ENCODE results near the gene NTM. TPM values are rescaled to one million over a fixed set of nuclear protein-coding genes. Genes with fewer than 3 reads are reported as not detected.

Gene NTM
- polyA plus RNA-seq, 1 donor from 2014 or later, result not detected

DNA sequence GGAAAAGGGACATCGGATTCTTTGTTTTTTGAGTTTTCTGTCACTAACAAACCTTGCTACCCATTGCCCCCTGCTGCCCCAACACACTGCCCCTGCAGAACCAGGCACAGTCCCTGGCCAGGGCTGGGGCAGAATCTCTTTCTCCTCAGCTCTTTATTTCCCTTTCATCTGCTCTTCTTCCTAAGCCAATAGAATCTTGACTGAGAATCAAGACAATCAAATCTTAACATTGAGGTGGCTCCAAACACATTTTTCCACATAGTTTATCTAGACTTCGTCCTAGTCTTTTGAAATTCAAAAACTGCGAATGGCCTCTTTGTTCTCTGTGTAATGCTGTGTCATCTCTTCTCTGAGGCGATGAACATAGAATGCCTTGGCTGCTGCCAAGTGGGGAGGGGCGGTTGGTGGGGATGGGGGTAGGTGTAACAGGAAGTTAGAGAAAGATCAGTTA, 16.1 kb upstream of the NTM start:
- Mint-ChIP-seq H3K27me3 (no peaks in the 10 kb centered on the region), H3K9me3 (peaks cover 0 to 12% (median 3%) of the 10 kb centered on the region in 3 donors), H3K27ac (peak overlapping the region in 1 of 3 donors; percentile 72), H3K4me1 (no peaks in the 10 kb centered on the region), H3K4me3 (no peak overlapping the region), H3K36me3 (no peaks in the 10 kb centered on the region)

DNA sequence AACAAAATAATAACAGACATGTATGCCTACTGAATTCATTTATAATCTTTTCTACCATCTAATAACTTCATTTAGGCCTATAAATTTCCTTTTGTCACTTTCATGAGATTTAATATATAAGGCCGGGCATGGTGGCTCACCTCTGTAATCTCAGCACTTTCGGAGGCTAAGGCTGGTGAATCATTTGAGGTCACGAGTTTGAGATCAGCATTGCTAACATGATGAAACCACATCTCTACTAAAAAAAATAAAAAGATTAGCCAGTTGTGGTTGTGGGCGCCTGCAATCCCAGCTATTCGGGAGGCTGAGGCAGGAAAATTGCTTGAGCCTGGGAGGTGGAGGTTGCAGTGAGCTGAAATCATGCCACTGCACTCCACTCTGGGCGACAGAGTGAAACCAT, 14.2 kb upstream of the NTM start:
- H3K27me3 Mint-ChIP-seq, result peaks cover 3% of the 10 kb centered on the region
- no peak overlapping the region for H3K27ac Mint-ChIP-seq
- H3K4me1 Mint-ChIP-seq, result no peaks in the 10 kb centered on the region
- no peaks in the 10 kb centered on the region for H3K36me3 Mint-ChIP-seq
- no peak overlapping the region for H3K4me3 Mint-ChIP-seq
- peaks cover 0 to 12% (median 3%) of the 10 kb centered on the region in 3 donors for H3K9me3 Mint-ChIP-seq

DNA sequence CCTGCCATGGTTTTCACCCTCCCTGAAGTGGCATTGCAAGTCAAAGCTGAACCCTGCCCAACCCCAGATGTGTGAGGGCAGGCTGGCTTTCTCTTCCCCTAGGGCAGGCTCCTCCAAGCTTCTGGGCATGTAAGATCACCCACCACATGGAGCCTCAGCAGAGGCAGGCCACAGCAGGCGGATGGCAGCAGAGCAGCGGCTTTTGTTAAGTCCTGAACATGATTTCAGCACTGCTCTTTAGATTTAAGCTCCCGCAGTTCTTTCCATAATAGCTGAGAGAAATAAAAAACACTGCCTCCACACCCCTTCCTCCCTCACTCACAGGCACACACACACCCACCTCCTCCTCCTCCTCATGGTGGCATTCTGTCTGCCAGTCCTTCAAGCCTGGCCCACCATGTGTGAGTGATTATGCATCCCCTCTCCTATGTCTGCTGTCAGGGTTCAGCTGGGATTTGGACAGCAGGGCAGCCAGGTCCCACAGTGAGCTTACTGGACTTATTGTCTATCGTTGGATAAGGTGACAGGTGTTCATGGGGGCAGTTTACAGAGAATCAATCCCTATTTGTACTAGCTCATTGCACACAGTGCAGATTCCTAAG, 5.0 kb upstream of the NTM start:
- H3K9me3 Mint-ChIP-seq, result peaks cover 0 to 2% (median 0%) of the 10 kb centered on the region in 3 donors
- peaks cover 10% of the 10 kb centered on the region for H3K27me3 Mint-ChIP-seq
- H3K4me3 Mint-ChIP-seq, result no peak overlapping the region
- no peak overlapping the region for H3K27ac Mint-ChIP-seq
- H3K4me1 Mint-ChIP-seq, result no peaks in the 10 kb centered on the region
- no peaks in the 10 kb centered on the region for H3K36me3 Mint-ChIP-seq

DNA sequence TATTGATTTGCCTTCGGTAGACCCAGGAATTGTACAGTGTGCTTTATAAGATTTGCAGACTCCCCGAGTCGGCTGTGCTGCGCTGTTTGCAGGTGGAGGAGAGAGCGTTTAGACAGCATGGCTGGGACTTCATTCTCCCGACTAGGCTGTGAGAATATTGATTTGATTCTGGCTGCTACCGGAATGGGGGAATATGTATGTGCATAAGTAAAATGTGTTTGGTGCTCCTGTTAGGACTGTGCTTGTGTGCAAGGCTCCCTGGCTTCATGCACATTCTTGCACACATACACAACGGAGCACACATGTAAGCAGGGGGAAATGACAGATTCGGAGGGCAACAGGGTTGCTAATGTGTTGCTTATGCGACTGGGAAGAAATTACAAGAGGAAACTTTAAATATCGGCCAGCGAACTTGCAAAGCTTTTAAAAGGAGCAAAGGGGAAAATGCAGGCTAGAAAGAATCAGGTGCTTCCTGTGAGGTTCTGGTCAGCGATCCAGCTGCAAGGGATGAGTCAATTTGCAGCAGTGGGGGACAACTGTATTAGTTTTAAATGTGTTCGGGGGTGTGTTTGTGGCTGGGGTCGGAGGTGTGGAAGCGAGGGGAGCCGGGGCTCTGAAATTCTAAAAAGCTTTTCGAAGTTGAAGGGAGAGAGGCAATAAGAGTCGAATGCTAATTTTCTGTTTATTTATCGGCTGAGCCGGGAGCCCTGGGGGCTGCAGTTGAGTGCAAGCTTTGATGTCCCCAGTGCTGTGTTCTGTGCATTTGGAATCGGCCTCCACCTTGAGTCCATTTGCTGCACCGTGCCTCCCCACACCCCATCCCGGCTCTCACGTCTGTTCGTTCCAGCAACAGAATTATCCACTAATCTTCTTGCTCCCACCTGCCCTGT, 731 bp downstream of the NTM start:
- H3K4me1 Mint-ChIP-seq, result peaks cover under 1 to 3% (median 3%) of the 10 kb centered on the region in 3 donors
- H3K27ac Mint-ChIP-seq, result no peak overlapping the region
- no peak overlapping the region for H3K4me3 Mint-ChIP-seq
- H3K27me3 Mint-ChIP-seq, result peaks cover 5% of the 10 kb centered on the region
- H3K36me3 Mint-ChIP-seq, result no peaks in the 10 kb centered on the region
- peaks cover 0 to 2% (median 0%) of the 10 kb centered on the region in 3 donors for H3K9me3 Mint-ChIP-seq

- Mint-ChIP-seq H3K4me3 (no peak overlapping the region), H3K27me3 (peaks cover 5% of the 10 kb centered on the region), H3K27ac (no peak overlapping the region), H3K9me3 (peaks cover 0 to 2% (median 0%) of the 10 kb centered on the region in 3 donors), H3K36me3 (no peaks in the 10 kb centered on the region), H3K4me1 (peaks cover 3 to 7% (median 3%) of the 10 kb centered on the region in 3 donors)
These were observed 1.3 kb downstream of the NTM start for GRCh38 chr11:131371791-131372104.

- no peaks in the 10 kb centered on the region for H3K36me3 Mint-ChIP-seq
- H3K4me3 Mint-ChIP-seq, result no peak overlapping the region
- peaks cover 3 to 7% (median 3%) of the 10 kb centered on the region in 3 donors for H3K4me1 Mint-ChIP-seq
- no peak overlapping the region for H3K27ac Mint-ChIP-seq
- peaks cover 5% of the 10 kb centered on the region for H3K27me3 Mint-ChIP-seq
- peaks cover 0 to under 1% (median 0%) of the 10 kb centered on the region in 3 donors for H3K9me3 Mint-ChIP-seq
These were observed 2.0 kb downstream of the NTM start for GRCh38 chr11:131372234-131372962.

GRCh38 chr11:131373095-131373725, 2.8 kb downstream of the NTM start:
- Mint-ChIP-seq H3K36me3 (no peaks in the 10 kb centered on the region), H3K4me1 (peaks cover 3 to 7% (median 5%) of the 10 kb centered on the region in 3 donors), H3K27me3 (peaks cover 3% of the 10 kb centered on the region), H3K4me3 (no peak overlapping the region), H3K27ac (no peak overlapping the region), H3K9me3 (no peaks in the 10 kb centered on the region)

GRCh38 chr11:131373756-131374155, 3.3 kb downstream of the NTM start:
- Mint-ChIP-seq H3K36me3 (no peaks in the 10 kb centered on the region), H3K4me3 (no peak overlapping the region), H3K4me1 (peaks cover 3 to 7% (median 6%) of the 10 kb centered on the region in 3 donors), H3K9me3 (no peaks in the 10 kb centered on the region), H3K27me3 (peaks cover 2% of the 10 kb centered on the region), H3K27ac (no peak overlapping the region)

DNA sequence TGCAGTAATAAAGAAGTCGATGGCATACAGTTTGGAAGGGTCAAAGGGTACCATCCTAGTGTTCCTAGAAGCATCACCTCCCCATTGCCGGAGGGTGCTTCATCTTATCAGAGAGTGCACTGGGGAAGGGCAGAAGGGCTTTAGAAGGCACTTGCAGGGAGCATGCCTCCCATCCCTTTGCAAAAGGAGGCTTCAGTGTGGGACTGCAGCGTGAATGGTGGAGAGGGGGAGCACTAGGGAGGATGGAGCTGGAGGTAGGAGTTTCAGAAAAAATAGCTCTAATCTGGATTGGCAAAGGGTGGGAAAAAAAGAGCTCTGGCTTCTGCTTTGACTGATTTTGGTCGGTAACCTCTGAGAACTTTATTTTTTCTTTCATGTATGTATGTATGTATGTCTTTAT, 5.0 kb downstream of the NTM start:
- Mint-ChIP-seq H3K9me3 (no peaks in the 10 kb centered on the region), H3K27me3 (peaks cover 2% of the 10 kb centered on the region), H3K27ac (no peak overlapping the region), H3K36me3 (no peaks in the 10 kb centered on the region), H3K4me1 (peaks cover 3 to 8% (median 7%) of the 10 kb centered on the region in 3 donors), H3K4me3 (peak overlapping the region in 1 of 4 donors; percentile 62)

DNA sequence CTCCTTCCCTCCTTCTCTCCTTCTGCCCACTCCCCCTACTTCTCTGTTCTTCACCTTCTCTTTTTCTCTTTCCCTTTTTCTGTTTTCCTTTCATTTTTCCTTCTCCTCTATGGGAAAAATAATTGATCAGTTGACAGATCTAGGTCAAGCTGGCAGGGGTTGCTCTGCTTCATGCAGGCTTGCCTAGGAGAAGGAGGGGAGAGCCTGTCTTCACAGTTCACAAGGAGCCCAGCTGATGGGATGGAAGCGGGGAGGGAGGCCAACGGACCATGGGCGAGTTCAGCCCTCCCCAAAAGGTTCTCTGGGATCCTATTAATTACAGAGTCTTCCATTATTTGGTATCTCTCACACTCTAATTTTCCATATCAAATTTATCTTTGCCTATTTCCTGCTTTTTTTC, 5.5 kb downstream of the NTM start:
- Mint-ChIP-seq H3K27me3 (peaks cover 2% of the 10 kb centered on the region), H3K9me3 (no peaks in the 10 kb centered on the region), H3K27ac (peak overlapping the region in 1 of 3 donors; percentile 7), H3K4me3 (peak overlapping the region in 1 of 4 donors; percentile 30), H3K4me1 (peaks cover 3 to 8% (median 7%) of the 10 kb centered on the region in 3 donors), H3K36me3 (no peaks in the 10 kb centered on the region)

- Mint-ChIP-seq H3K36me3 (no peaks in the 10 kb centered on the region), H3K4me1 (peaks cover 3 to 8% (median 7%) of the 10 kb centered on the region in 3 donors), H3K27ac (no peak overlapping the region), H3K27me3 (peaks cover 2% of the 10 kb centered on the region), H3K4me3 (peak overlapping the region in 1 of 4 donors; percentile 83), H3K9me3 (peaks cover 0 to 2% (median 0%) of the 10 kb centered on the region in 3 donors)
These were observed 8.5 kb downstream of the NTM start for GRCh38 chr11:131378931-131379330.

DNA sequence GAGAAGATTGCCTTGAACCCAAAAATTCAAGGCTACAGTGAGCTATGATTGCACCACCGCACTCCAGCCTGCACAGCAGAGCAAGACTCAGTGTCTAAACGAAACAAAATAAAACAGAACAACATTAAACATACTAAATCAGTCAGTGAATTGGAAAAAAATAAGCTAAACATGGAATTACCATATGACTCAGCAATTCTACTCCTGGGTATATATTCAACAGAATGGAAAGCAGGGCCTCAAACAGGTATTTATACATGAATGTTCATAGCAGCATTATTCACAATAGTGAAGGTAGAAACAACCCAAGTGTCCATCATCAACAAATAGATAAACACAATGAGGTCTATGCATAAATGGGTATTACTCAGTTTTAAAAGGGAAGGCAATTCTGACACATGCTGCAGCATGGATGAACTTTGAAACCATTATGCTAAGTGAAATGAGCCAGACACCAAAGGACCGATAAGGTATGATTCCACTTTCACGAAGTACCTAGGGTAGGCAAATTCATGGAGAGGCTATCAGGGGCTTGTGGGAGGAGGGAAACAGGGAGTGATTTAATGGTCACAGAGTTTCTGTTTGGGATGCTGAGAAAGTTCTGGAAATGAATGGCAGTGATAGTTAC, 15.5 kb downstream of the NTM start:
- Mint-ChIP-seq H3K9me3 (peaks cover 0 to 7% (median 0%) of the 10 kb centered on the region in 3 donors), H3K4me3 (no peak overlapping the region), H3K27ac (no peak overlapping the region), H3K4me1 (peaks cover 0 to 2% (median 0%) of the 10 kb centered on the region in 3 donors), H3K27me3 (no peaks in the 10 kb centered on the region), H3K36me3 (no peaks in the 10 kb centered on the region)

DNA sequence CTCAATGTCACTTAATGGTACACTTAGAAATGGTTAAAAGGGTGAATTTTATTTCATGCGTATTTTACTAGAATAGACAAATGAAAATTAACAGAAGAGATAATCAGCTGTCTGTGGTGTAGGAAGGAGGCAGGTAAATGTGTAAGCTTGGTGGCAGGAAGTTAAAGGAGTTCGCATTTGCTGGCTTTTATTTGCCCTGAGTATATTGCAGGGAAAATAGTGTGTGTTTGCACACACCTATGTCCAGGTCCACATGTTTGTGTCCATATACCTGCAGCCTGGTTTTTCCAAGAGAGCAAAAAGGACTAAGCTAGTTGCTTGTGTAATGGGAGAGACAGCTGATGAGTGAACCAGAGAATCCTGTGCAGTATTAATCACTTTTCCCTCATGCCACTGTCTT, 16.0 kb downstream of the NTM start:
- Mint-ChIP-seq H3K4me3 (no peak overlapping the region), H3K27me3 (no peaks in the 10 kb centered on the region), H3K4me1 (peaks cover 0 to 2% (median 0%) of the 10 kb centered on the region in 3 donors), H3K36me3 (no peaks in the 10 kb centered on the region), H3K9me3 (peaks cover 0 to 7% (median 0%) of the 10 kb centered on the region in 3 donors), H3K27ac (no peak overlapping the region)

DNA sequence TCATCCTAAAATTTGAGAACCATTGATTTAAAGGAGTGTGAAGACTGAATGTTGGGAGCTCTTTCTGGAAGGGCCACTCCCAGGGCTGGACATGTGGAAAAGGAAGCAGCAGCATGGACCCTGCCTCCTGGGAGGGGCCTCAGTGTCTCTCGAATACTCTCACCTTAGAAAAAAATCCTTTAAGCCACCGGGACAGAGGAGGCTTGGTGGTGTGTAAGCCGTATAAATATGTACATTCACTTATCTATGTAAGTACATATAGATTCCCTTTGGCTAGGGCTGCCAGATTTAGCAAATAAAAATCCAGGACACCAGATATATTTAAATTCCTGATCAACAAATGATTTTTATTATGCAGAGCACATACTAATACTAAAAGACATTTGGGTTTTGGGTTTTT, 17.6 kb downstream of the NTM start:
- no peaks in the 10 kb centered on the region for H3K36me3 Mint-ChIP-seq
- peaks cover 0 to 2% (median 0%) of the 10 kb centered on the region in 3 donors for H3K4me1 Mint-ChIP-seq
- H3K27me3 Mint-ChIP-seq, result no peaks in the 10 kb centered on the region
- H3K27ac Mint-ChIP-seq, result no peak overlapping the region
- H3K4me3 Mint-ChIP-seq, result no peak overlapping the region
- H3K9me3 Mint-ChIP-seq, result peaks cover 0 to 6% (median 0%) of the 10 kb centered on the region in 3 donors

All from IgD-negative memory B cell (primary cell).